CD4-positive, CD25-positive, alpha-beta regulatory T cell (primary cell): Measurements from ENCODE around the gene CMAS. TPM values are rescaled to one million over a fixed set of nuclear protein-coding genes. Genes with fewer than 3 reads are reported as not detected.

Experiments
- ATAC-seq, 2 donors: fragments of 150-1000 bp; cut with Tn5 transposase; one replicate each; pipeline ENCODE4 v1.10.0; 2021; ENCODE audit warnings: low read depth in 2 of 2, moderate number of reproducible peaks in 2 of 2, moderate library complexity in 1 of 2
- DNase-seq, 3 donors: peaks; one replicate each; pipeline versions ENCODE4 v3.0.0 to v3.0.0-alpha.2; 2012 to 2022; ENCODE audit warnings: mixed read lengths in 1 of 3
- H3K27ac ChIP-seq: one replicate; pipeline ENCODE4 v1.7.0; 2013; ENCODE audit warnings: mild to moderate bottlenecking, low read length; ENCODE audit not compliant: insufficient read depth, poor library complexity, severe bottlenecking
- H3K27me3 ChIP-seq: one replicate; pipeline ENCODE4 v1.7.0; 2013; ENCODE audit warnings: low read length; ENCODE audit not compliant: control insufficient read depth, insufficient read depth
- H3K36me3 ChIP-seq: one replicate; pipeline ENCODE4 v1.7.0; 2013; ENCODE audit warnings: mild to moderate bottlenecking, low read length, moderate library complexity; ENCODE audit not compliant: control insufficient read depth, insufficient read depth
- H3K4me1 ChIP-seq: 2 replicates; pipeline ENCODE4 v1.7.0; 2013; ENCODE audit warnings: mild to moderate bottlenecking, low read length; ENCODE audit not compliant: insufficient read depth, control insufficient read depth, poor library complexity, severe bottlenecking
- H3K4me3 ChIP-seq: one replicate; pipeline ENCODE4 v1.7.0; 2013; ENCODE audit warnings: low read depth, mild to moderate bottlenecking, low read length, moderate library complexity
- H3K9me3 ChIP-seq, 2 experiments: 1 replicate in 1 of 2; 2 replicates in 1 of 2; pipeline ENCODE4 v1.7.0; 2013; ENCODE audit warnings: low read length in 2 of 2, mild to moderate bottlenecking in 1 of 2, moderate library complexity in 1 of 2; ENCODE audit not compliant: control insufficient read depth in 2 of 2
- H3K27ac Mint-ChIP-seq, 3 donors: one replicate each; pipeline ENCODE4 v1.8.0; 2020 to 2022; ENCODE audit warnings: mild to moderate bottlenecking in 3 of 3, mixed read lengths in 3 of 3, moderate library complexity in 2 of 3
- H3K27me3 Mint-ChIP-seq: one replicate; pipeline ENCODE4 v1.8.0; 2022; ENCODE audit warnings: mild to moderate bottlenecking, mixed read lengths
- H3K36me3 Mint-ChIP-seq: one replicate; pipeline ENCODE4 v1.8.0; 2020; ENCODE audit warnings: mixed read lengths
- H3K4me1 Mint-ChIP-seq, 4 donors: one replicate each; pipeline ENCODE4 v1.8.0; 2020 to 2022; ENCODE audit warnings: mixed read lengths in 4 of 4, mild to moderate bottlenecking in 1 of 4
- H3K4me3 Mint-ChIP-seq, 4 donors: one replicate each; pipeline ENCODE4 v1.8.0; 2020 to 2022; ENCODE audit warnings: mild to moderate bottlenecking in 4 of 4, mixed read lengths in 4 of 4, moderate library complexity in 3 of 4
- H3K9me3 Mint-ChIP-seq, 7 donors: one replicate each; pipeline ENCODE4 v1.8.0; 2020 to 2022; ENCODE audit warnings: mixed read lengths in 7 of 7, mild to moderate bottlenecking in 3 of 7, moderate library complexity in 2 of 7
- polyA plus RNA-seq, 4 donors: library from polyadenylated mRNA; unstranded; fragments of 300-500 nt; fragmentation: Illumina TruSeq; gene quantifications; one replicate each; pipeline ENCODE4 v1.2.3, GENCODE V29; 2021
- total RNA-seq: library from RNA; stranded (reverse); gene quantifications from one replicate; pipeline ENCODE4 v1.2.3, GENCODE V29; 2022

CMAS gene
- total and polyA plus RNA-seq, 5 donors from 2014 or later, result 17.0 to 43.2 (median 41.8) TPM

DNA sequence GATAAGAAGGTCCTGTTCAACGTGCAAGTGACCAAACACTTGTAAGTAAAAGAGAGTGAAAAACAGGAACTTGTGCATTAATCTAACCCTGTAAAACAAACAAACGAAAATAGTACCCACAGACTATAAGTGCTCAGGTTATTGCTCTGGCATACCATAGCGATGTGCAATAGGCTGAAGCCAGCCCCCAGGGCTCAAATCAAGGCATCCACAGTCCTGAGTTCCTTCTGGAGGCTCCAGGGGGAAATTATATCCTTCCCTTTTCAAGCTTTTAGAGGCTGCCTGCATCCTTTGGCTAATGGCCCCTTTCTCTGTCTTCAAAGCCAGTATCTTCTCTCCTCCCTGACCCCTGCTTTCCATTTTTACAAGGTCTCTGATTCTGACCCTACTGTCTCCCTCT is 8.1 kb upstream of the CMAS start:
- Mint-ChIP-seq H3K4me3 (no peak overlapping the region), H3K27ac (no peak overlapping the region), H3K4me1 (peaks cover 0 to 6% (median 4%) of the 10 kb centered on the region in 4 donors), H3K9me3 (peaks cover 0 to 1% (median 0%) of the 10 kb centered on the region in 7 donors), H3K36me3 (no peaks in the 10 kb centered on the region), H3K27me3 (peaks cover 17% of the 10 kb centered on the region)
- DNase-seq (no peak), ATAC-seq (no peak)
- no peaks in the 10 kb centered on the region for H3K9me3 ChIP-seq
- H3K27me3 ChIP-seq, result peaks cover 8% of the 10 kb centered on the region
- no peak overlapping the region for H3K4me3 ChIP-seq
- no peak overlapping the region for H3K27ac ChIP-seq
- no peaks in the 10 kb centered on the region for H3K36me3 ChIP-seq
- H3K4me1 ChIP-seq, result no peaks in the 10 kb centered on the region

DNA sequence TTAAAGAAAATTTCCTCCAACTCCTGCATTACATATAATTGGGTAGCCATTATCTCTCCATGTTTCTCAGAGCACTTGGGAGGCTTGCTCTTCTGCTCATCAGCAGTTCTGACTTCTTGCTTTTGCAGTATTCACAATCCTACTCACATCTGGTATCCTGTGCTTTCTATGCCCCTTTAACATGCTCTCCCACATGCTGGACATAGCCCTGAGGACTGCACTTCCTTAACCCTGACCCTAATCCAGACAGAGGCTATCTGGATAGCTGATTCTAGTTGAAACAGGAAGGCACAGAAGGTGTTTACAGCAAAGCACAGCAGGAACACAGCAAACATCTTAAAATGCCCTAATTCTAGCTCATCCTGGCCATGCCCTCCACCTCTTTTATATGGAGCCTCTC is 7.3 kb upstream of the CMAS start:
- Histone ChIP-seq H3K27ac (no peak overlapping the region), H3K27me3 (peaks cover 8% of the 10 kb centered on the region), H3K36me3 (no peaks in the 10 kb centered on the region), H3K9me3 (no peaks in the 10 kb centered on the region), H3K4me3 (no peak overlapping the region), H3K4me1 (no peaks in the 10 kb centered on the region)
- Mint-ChIP-seq H3K4me1 (peaks cover 0 to 6% (median 4%) of the 10 kb centered on the region in 4 donors), H3K27ac (no peak overlapping the region), H3K4me3 (no peak overlapping the region), H3K9me3 (no peaks in the 10 kb centered on the region), H3K27me3 (peaks cover 17% of the 10 kb centered on the region), H3K36me3 (no peaks in the 10 kb centered on the region)
- ATAC-seq, result no peak
- no peak for DNase-seq

DNA sequence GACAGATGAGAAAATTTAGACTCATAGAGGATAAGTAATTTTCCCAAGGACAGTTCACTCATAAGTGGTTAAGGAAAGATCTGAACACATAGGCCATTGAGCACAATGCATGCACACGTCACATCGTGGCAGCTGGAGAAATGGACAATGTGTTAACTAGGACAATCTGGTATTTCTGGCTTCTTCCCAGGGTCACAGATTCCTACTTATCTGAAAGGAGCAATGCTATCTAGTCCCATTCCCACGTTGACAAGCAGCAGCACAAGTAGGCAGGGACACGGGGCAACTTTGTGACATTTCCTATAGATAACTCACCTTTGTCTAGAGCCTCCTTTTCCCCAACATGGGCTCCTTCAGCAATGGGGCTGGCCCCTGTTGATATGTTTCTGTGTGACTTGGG is 6.7 kb upstream of the CMAS start:
- no peaks in the 10 kb centered on the region for H3K4me1 ChIP-seq
- ATAC-seq (no peak), DNase-seq (no peak)
- no peaks in the 10 kb centered on the region for H3K9me3 ChIP-seq
- no peak overlapping the region for H3K27ac ChIP-seq
- H3K4me3 Mint-ChIP-seq, result no peak overlapping the region
- no peak overlapping the region for H3K27ac Mint-ChIP-seq
- no peaks in the 10 kb centered on the region for H3K36me3 Mint-ChIP-seq
- peaks cover 0 to 6% (median 4%) of the 10 kb centered on the region in 4 donors for H3K4me1 Mint-ChIP-seq
- H3K9me3 Mint-ChIP-seq, result no peaks in the 10 kb centered on the region
- peaks cover 8% of the 10 kb centered on the region for H3K27me3 ChIP-seq
- H3K27me3 Mint-ChIP-seq, result peaks cover 17% of the 10 kb centered on the region
- no peak overlapping the region for H3K4me3 ChIP-seq
- H3K36me3 ChIP-seq, result no peaks in the 10 kb centered on the region

DNA sequence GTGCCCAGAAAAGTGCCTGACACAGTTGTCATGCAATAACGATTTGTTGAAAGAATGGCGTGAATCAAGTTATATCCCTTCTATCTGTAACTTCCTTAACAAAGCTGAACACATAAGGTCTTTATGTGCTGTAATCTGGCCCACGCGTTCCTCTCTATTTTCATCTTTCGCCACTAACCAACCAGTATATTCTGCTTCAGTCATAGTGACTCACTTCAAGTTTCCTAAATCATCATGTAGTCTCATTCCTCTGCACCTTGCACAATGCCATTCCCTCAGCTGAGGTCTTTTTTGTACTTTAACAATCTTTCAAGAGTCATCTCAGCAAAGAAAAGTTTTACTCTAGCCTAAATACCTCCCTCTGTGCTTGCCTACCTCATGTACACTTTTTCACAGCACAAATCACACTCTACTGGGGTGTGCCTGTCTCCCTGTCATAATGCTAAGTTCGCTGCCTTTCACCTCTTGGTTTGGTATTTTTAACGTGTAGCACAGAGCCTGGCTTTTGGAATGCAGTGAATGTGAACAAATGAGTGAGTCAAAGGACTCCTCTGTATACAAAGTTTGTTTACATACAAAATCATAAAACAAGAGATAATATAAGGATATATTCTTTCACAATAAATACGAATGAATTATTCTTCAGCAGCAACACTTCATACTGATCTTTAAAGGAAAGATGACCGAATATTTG is 2.9 kb upstream of the CMAS start:
- Mint-ChIP-seq H3K27me3 (peaks cover 17% of the 10 kb centered on the region), H3K27ac (no peak overlapping the region), H3K36me3 (no peaks in the 10 kb centered on the region), H3K4me1 (peaks cover 13 to 21% (median 18%) of the 10 kb centered on the region in 4 donors), H3K4me3 (peak overlapping the region in 1 of 4 donors; percentile 37), H3K9me3 (no peaks in the 10 kb centered on the region)
- Histone ChIP-seq H3K4me1 (peaks cover 16% of the 10 kb centered on the region), H3K36me3 (no peaks in the 10 kb centered on the region), H3K4me3 (no peak overlapping the region), H3K27me3 (peaks cover 8% of the 10 kb centered on the region), H3K9me3 (no peaks in the 10 kb centered on the region), H3K27ac (no peak overlapping the region)
- no peak for ATAC-seq
- DNase-seq, result no peak

DNA sequence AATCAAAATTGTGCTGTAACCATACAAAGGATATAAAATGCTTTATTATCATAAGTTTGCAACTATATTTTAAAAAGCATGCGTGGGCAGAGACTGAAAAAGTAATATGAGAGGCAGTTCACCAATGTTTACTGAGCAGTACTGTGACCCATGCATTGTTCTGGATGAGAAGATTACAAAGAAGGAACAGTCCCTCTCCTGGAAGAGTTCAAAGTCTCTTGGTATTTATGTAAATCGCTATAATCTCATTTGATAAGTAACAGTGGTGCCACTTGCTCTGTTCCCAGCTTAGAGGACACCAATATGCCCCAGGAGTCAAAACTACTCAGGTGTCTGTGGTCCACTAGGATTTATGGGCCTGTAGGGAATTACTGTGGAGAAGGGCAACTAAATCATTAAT is 2.1 kb upstream of the CMAS start:
- H3K4me3 ChIP-seq, result no peak overlapping the region
- peaks cover 20% of the 10 kb centered on the region for H3K4me1 ChIP-seq
- peak overlapping the region in 3 of 4 donors; percentile 42 to 80 (median 51) for H3K4me3 Mint-ChIP-seq
- no peak overlapping the region for H3K27ac Mint-ChIP-seq
- no peaks in the 10 kb centered on the region for H3K9me3 Mint-ChIP-seq
- peaks cover 8% of the 10 kb centered on the region for H3K27me3 ChIP-seq
- no peaks in the 10 kb centered on the region for H3K9me3 ChIP-seq
- H3K36me3 ChIP-seq, result no peaks in the 10 kb centered on the region
- H3K36me3 Mint-ChIP-seq, result no peaks in the 10 kb centered on the region
- no peak overlapping the region for H3K27ac ChIP-seq
- H3K27me3 Mint-ChIP-seq, result peaks cover 13% of the 10 kb centered on the region
- peaks cover 13 to 27% (median 25%) of the 10 kb centered on the region in 4 donors for H3K4me1 Mint-ChIP-seq
- DNase-seq (no peak), ATAC-seq (no peak)

DNA sequence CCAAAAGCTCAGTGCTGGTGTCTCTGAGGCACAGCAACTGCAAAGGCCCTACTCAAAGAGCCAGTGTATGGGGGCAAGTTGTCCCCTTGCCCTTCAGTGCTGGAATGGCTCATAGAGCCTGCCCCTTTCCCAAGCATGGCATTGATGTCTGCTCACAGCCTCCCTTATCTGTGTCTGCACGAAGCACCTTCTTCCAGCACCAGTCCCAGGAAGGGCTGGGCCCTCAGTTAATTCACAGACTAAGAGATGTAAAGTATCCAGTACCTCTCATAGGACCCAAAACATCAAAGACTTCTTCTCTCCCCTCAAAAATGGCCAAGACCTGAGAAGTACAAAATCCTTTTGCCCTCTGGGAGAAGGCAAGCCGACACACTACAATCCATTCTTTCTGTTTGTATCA is 1.6 kb upstream of the CMAS start:
- Histone ChIP-seq H3K36me3 (no peaks in the 10 kb centered on the region), H3K27me3 (peaks cover 6% of the 10 kb centered on the region), H3K4me3 (no peak overlapping the region), H3K27ac (no peak overlapping the region), H3K4me1 (peaks cover 20% of the 10 kb centered on the region), H3K9me3 (no peaks in the 10 kb centered on the region)
- ATAC-seq, result no peak
- H3K27me3 Mint-ChIP-seq, result peaks cover 9% of the 10 kb centered on the region
- peaks cover 13 to 31% (median 29%) of the 10 kb centered on the region in 4 donors for H3K4me1 Mint-ChIP-seq
- H3K4me3 Mint-ChIP-seq, result peak overlapping the region in 3 of 4 donors; percentile 33 to 80 (median 51)
- no peak for DNase-seq
- H3K36me3 Mint-ChIP-seq, result no peaks in the 10 kb centered on the region
- H3K9me3 Mint-ChIP-seq, result no peaks in the 10 kb centered on the region
- no peak overlapping the region for H3K27ac Mint-ChIP-seq

DNA sequence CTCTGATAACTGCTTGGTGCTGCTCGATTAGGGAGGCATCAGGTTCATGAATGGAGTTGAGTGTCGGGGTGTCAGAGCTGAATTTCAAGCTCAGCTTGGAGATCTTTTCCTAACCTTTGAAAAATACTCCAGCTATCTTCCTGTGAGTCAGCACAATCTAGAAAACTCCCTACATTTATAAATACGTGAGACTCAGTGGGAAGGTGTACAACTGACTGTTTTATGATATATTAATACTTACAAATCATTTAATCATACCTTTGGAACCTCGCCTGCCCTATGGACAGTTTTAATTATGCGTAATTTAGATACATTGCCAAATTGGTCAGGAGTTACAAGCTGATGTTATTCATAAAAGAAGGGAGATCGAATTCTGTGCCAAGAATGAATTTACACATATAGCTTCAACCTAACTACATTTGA is 961 bp downstream of the CMAS start:
- no peaks in the 10 kb centered on the region for H3K36me3 ChIP-seq
- peaks cover 20% of the 10 kb centered on the region for H3K4me1 ChIP-seq
- no peaks in the 10 kb centered on the region for H3K9me3 ChIP-seq
- Mint-ChIP-seq H3K36me3 (no peaks in the 10 kb centered on the region), H3K27me3 (no peaks in the 10 kb centered on the region), H3K27ac (peak overlapping the region; percentile 82 to 93 (median 92)), H3K4me1 (peaks cover 22 to 53% (median 47%) of the 10 kb centered on the region in 4 donors), H3K4me3 (peak overlapping the region; percentile 87 to 98 (median 95)), H3K9me3 (no peaks in the 10 kb centered on the region)
- DNase-seq (no peak), ATAC-seq (peak in 1 of 2 donors; percentile 8)
- peak overlapping the region; percentile 80 for H3K4me3 ChIP-seq
- H3K27ac ChIP-seq, result peak overlapping the region; percentile 65
- H3K27me3 ChIP-seq, result no peaks in the 10 kb centered on the region

DNA sequence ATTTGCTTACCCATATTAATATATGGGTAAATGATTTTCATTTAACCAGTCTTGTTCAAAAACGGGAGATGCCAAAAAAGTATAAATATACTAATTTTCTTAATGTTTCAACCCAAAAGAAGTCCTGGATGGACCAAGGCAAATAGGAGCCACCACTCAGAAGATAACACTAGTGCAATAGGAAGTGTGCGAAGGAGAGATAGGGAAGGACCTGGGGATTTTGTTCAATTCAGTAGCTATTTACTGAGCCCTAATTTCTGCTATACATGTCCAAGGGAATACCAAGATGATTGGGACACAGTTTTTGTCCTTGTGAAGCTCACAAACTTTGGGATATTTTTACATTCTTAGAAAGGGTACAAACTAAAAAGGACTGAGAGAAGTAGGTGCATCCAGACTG is 1.5 kb downstream of the CMAS start:
- Histone ChIP-seq H3K4me3 (peak overlapping the region; percentile 80), H3K9me3 (no peaks in the 10 kb centered on the region), H3K4me1 (peaks cover 20% of the 10 kb centered on the region), H3K36me3 (no peaks in the 10 kb centered on the region), H3K27ac (no peak overlapping the region), H3K27me3 (no peaks in the 10 kb centered on the region)
- ATAC-seq, result no peak
- Mint-ChIP-seq H3K4me3 (peak overlapping the region; percentile 87 to 98 (median 95)), H3K27ac (no peak overlapping the region), H3K4me1 (peaks cover 22 to 57% (median 48%) of the 10 kb centered on the region in 4 donors), H3K36me3 (no peaks in the 10 kb centered on the region), H3K27me3 (no peaks in the 10 kb centered on the region), H3K9me3 (no peaks in the 10 kb centered on the region)
- no peak for DNase-seq
